GM12878 (cell line): ENCODE data around the gene GIPC3. TPM values are rescaled to one million over a fixed set of nuclear protein-coding genes. Genes with fewer than 3 reads are reported as not detected.

Experiments
- RUNX3 ChIP-seq: IDR thresholded peaks from 2 replicates; pipeline ENCODE4 v1.6.1; 2012; ENCODE audit warnings: low read length, inconsistent platforms
- ZNF687 ChIP-seq: fragments of 450-650 bp; IDR thresholded peaks from 2 replicates; pipeline ENCODE4 v1.6.1; 2017; ENCODE audit warnings: mild to moderate bottlenecking, moderate library complexity
- polyA plus RNA-seq, 11 experiments: library from polyadenylated mRNA; depleted of rRNA in 4 of 11; unstranded in 6 of 11; stranded (reverse) in 5 of 11; fragments of >200 nt; fragmentation: Nextera tagmentation in 4 of 11; fragmentation: Illumina TruSeq in 1 of 11; extraction: Ambion mirVana in 4 of 11; extraction: Trizol in 1 of 11; gene quantifications; 1 replicate in 1 of 11; 2 replicates in 10 of 11; pipeline versions ENCODE4 v1.2.1 to v1.2.3, GENCODE V29; 2011 to 2016; ENCODE audit warnings: inconsistent platforms in 2 of 11, missing spikeins in 2 of 11, low read depth in 1 of 11
- total RNA-seq, 4 experiments: library from RNA; depleted of rRNA in 3 of 4; stranded (reverse); fragments of >200 nt in 3 of 4; fragmentation: Illumina TruSeq in 1 of 4; extraction: Trizol in 1 of 4; gene quantifications; 2 replicates each; pipeline versions ENCODE4 v1.2.1 to v1.2.3, GENCODE V29; 2013 to 2021
- TF ChIP-seq, protein P1 (sequence below): fragments of 450-650 bp; formaldehyde crosslinking; IDR thresholded peaks from 2 replicates; pipeline ENCODE4 v1.5.0; 2022; ENCODE audit warnings: mild to moderate bottlenecking, missing genetic modification characterization

Gene GIPC3
- total and polyA plus RNA-seq, 10 of the 15 experiments (the other 5 are each of a cell fraction or from before 2014, with no cell fraction given) = not detected

DNA sequence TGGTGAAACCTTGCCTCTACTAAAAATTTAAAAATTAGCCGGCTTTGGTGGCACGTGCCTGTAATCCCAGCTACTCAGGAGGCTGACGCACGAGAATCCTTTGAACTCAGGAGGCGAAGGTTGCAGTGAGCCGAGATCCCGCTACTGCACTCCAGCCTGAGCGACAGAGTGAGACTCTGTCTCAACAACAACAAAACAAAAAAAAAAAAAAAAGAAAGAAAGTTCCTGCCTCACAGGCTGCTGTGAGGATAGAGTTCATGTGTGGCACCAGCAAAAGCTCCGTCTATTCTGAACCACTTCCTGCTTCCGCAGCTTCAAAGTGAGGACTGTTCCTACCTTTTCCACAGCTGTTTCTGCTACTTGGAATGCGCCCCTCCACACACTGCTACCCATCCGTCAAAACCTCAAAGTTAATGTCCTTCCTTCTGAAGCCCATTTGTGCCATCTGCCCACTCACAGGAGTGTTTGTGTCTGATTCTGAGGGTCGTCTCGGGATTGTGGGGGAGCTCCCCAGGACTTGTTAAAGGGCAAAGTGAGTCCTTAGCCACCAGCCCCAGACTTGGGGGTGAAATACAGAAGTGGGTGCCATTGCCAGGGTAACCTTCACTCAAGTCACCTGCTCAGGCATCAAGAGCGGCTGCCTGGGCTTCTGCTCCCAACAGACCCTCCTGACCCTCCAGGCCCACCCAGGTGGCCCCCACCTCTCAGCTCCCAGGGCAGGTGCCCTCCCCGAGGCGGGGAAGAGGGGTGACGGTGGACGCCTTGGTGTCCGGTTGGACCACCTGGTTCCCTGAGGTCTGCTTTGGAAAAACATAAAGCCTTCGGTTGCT lies 30.8 kb upstream of the GIPC3 start (continued):
- TF ChIP-seq, protein P1, sequence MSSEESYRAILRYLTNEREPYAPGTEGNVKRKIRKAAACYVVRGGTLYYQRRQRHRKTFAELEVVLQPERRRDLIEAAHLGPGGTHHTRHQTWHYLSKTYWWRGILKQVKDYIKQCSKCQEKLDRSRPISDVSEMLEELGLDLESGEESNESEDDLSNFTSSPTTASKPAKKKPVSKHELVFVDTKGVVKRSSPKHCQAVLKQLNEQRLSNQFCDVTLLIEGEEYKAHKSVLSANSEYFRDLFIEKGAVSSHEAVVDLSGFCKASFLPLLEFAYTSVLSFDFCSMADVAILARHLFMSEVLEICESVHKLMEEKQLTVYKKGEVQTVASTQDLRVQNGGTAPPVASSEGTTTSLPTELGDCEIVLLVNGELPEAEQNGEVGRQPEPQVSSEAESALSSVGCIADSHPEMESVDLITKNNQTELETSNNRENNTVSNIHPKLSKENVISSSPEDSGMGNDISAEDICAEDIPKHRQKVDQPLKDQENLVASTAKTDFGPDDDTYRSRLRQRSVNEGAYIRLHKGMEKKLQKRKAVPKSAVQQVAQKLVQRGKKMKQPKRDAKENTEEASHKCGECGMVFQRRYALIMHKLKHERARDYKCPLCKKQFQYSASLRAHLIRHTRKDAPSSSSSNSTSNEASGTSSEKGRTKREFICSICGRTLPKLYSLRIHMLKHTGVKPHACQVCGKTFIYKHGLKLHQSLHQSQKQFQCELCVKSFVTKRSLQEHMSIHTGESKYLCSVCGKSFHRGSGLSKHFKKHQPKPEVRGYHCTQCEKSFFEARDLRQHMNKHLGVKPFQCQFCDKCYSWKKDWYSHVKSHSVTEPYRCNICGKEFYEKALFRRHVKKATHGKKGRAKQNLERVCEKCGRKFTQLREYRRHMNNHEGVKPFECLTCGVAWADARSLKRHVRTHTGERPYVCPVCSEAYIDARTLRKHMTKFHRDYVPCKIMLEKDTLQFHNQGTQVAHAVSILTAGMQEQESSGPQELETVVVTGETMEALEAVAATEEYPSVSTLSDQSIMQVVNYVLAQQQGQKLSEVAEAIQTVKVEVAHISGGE (CRISPR knock-in tag) = peak; percentile 70
- peak; percentile 48 for TF ChIP-seq ZNF687
- TF ChIP-seq RUNX3 = peak; percentile 37; the same call in 1 of the 2 replicates
